ENCODE data around the gene UBXN4. TPM values are rescaled to one million over a fixed set of nuclear protein-coding genes. Genes with fewer than 3 reads are reported as not detected.

Gene UBXN4
- total and polyA plus RNA-seq, 12 donors: 29.3 to 77.8 (median 63.1) TPM

DNA sequence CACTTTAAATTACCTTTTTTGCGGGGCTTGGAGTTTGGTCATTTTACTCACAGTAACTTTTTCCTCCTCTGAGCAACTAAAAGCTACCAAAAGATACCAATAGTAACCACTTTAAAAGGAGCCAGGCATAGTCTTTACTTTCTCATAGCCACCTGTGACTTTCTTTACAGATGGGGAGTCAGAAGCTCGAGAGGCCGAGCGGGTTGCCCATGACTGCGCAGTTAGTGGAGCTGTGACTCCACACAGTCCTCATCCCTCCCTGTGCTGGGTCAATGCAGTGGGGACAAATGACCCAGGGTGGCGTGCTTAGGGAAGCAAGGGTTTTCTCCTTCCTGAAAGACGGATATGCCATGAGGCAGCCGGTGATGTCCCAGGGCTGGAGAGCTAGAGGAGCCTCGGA is 83.5 kb downstream of the UBXN4 start:
- Histone ChIP-seq H3K4me1 (no peaks in the 10 kb centered on the region), H3K27me3 (peaks cover 0 to 5% (median 0%) of the 10 kb centered on the region in 7 donors), H3K4me3 (no peak overlapping the region), H3K36me3 (no peaks in the 10 kb centered on the region), H3K27ac (peak overlapping the region in 1 of 10 donors; percentile 28), H3K9me3 (peaks cover 0 to 18% (median 0%) of the 10 kb centered on the region in 11 donors)
- intact Hi-C loops (cut with DNase I): no loop called here
- DNase-seq (no peak), ATAC-seq (no peak)
- TF ChIP-seq CTCF (IDR thresholded peaks at IDR 0.05): no peak
- 81 to 83% methylated on average over 9 of the region's 9 CpGs for WGBS, 2 donors

DNA sequence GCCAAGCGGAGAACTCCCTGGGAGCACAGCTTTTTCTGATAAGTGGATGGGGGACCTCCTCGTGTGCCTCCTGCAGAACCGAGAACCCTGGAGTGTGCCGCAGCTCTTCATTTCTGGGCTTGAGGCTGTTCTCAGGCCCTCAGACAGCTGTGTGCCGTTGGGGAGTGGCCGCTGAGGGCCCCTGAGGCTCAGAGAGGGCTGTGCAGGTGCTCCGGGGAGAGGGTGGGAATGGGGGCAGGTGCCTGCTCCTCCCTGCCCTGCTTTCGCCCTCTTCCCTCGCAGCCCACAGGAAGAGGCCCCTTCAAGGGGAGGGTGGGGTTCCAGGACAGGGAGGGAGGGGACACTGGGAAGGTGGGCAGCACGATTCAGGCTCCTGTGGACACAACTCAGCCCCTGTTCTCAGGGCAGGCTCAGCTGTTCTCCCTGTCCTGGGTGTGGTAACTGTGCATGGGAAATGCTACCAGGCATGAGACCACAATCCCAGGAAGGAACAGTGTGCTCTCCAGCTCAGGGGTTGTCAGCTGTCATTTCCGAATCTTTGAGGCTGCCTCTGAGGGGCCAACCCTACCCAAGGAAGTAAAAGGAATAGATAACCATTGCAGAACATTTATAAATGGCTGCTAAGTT is 84.0 kb downstream of the UBXN4 start:
- Histone ChIP-seq H3K27me3 (peaks cover 0 to under 1% (median 0%) of the 10 kb centered on the region in 7 donors), H3K4me1 (no peaks in the 10 kb centered on the region), H3K27ac (peak overlapping the region in 1 of 10 donors; percentile 28), H3K4me3 (no peak overlapping the region), H3K9me3 (peaks cover 0 to 18% (median 0%) of the 10 kb centered on the region in 11 donors), H3K36me3 (no peaks in the 10 kb centered on the region)
- ATAC-seq (peak in 4 of 8 donors; percentile 20 to 76 (median 59)), DNase-seq (no peak)
- 50 to 53% methylated on average over 11 of the region's 11 CpGs for WGBS, 2 donors
- intact Hi-C loops (cut with DNase I): no loop called here
- TF ChIP-seq CTCF (IDR thresholded peaks at IDR 0.05): no peak

- no peak for TF ChIP-seq CTCF (IDR thresholded peaks at IDR 0.05)
- Histone ChIP-seq H3K36me3 (no peaks in the 10 kb centered on the region), H3K9me3 (peaks cover 0 to 18% (median 0%) of the 10 kb centered on the region in 11 donors), H3K27me3 (no peaks in the 10 kb centered on the region), H3K27ac (no peak overlapping the region), H3K4me3 (no peak overlapping the region), H3K4me1 (no peaks in the 10 kb centered on the region)
- intact Hi-C loops (cut with DNase I): no loop called here
- 94% methylated on average over 6 of the region's 6 CpGs for WGBS, 2 donors
- no peak for ATAC-seq
- DNase-seq: no peak
Measured at GRCh38 chr2:135826544-135826943, 84.9 kb downstream of the UBXN4 start.

DNA sequence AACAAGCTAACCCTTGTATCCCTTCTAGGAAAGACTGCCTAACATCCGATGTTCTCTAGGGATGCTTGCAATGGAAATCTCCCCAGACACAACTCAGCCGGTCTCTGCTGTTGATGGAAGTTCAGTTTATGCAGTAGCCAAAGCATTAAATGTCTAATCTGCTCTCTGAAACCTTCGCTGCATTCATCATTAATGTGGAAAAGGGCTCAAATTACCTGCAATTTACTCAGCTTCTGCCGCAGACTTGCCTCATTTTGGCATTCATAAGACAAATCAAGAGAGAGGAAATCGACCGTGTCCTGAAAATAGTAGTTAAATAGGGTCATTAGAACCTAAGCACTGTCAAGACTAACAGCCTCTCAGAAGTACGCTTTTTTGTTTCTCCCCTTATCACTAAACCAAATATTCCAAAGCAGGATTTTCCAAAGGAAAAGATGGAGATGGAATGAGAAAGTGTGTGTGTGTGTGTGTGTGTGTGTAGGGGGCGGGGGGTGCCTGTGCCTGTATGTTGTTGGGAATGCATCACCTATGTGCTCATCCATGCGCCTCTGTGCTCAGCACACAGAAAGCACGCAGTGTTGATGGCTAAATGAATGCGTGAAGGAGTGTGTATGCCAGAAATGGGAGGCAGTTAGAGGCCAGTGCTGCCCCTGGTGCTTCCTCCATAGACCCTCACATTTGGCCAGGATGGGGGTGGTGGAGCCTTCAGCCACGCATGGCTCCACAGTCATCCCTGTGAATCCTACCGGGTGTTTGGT is 87.9 kb downstream of the UBXN4 start:
- no peak for ATAC-seq
- 83 to 86% methylated on average over 13 of the region's 13 CpGs for WGBS, 2 donors

More for the DNA sequence above, 87.9 kb downstream of the UBXN4 start:
- H3K27ac ChIP-seq: no peak overlapping the region
- H3K36me3 ChIP-seq: no peaks in the 10 kb centered on the region
- H3K9me3 ChIP-seq: no peaks in the 10 kb centered on the region
- DNase-seq: no peak
- no peaks in the 10 kb centered on the region for H3K27me3 ChIP-seq
- no peak overlapping the region for H3K4me3 ChIP-seq
- intact Hi-C loops (cut with DNase I): no loop called here
- no peaks in the 10 kb centered on the region for H3K4me1 ChIP-seq
- no peak for TF ChIP-seq CTCF (IDR thresholded peaks at IDR 0.05)
